Suprapubic skin (tissue), 4 donors: ENCODE data around the gene EZR. TPM values are rescaled to one million over a fixed set of nuclear protein-coding genes. Genes with fewer than 3 reads are reported as not detected.

ENCODE experiments used
- DNase-seq, 2 donors: peaks; one replicate each; pipeline ENCODE4 v3.0.0-alpha.2; 2019; ENCODE audit warnings: low spot score in 2 of 2
- H3K27ac ChIP-seq: fragments of 200-600 bp; sonication (generic); one replicate; pipeline ENCODE4 v1.5.1; 2019
- H3K27me3 ChIP-seq: fragments of 200-600 bp; sonication (generic); one replicate; pipeline ENCODE4 v1.5.1; 2019
- H3K36me3 ChIP-seq: fragments of 200-600 bp; sonication (generic); one replicate; pipeline ENCODE4 v1.5.1; 2019
- H3K4me1 ChIP-seq: fragments of 200-600 bp; sonication (generic); one replicate; pipeline ENCODE4 v1.5.1; 2019
- H3K4me3 ChIP-seq: fragments of 200-600 bp; sonication (generic); one replicate; pipeline ENCODE4 v1.5.1; 2019; ENCODE audit warnings: mild to moderate bottlenecking
- H3K9me3 ChIP-seq: fragments of 200-600 bp; sonication (generic); one replicate; pipeline ENCODE4 v1.5.1; 2019
- CTCF ChIP-seq, 2 donors: fragments of 200-600 bp in 1 of 2; fragments of 450-650 bp in 1 of 2; sonication (generic) in 1 of 2; IDR thresholded peaks; one replicate each; pipeline ENCODE4 v1.5.1; 2016 to 2019; ENCODE audit warnings: antibody characterized with exemption in 2 of 2, mild to moderate bottlenecking in 1 of 2, moderate library complexity in 1 of 2
- EP300 ChIP-seq: sonication (generic); formaldehyde crosslinking; IDR thresholded peaks from one replicate; pipeline ENCODE4 v1.6.1; 2017; ENCODE audit warnings: antibody characterized with exemption
- POLR2A ChIP-seq, 2 donors: fragments of 450-650 bp; IDR thresholded peaks; one replicate each; pipeline ENCODE4 v1.6.1; 2017; ENCODE audit warnings: antibody characterized with exemption in 2 of 2, mild to moderate bottlenecking in 2 of 2, moderate library complexity in 2 of 2
- POLR2AphosphoS5 ChIP-seq, 3 donors: sonication (generic); formaldehyde crosslinking; IDR thresholded peaks; one replicate each; pipeline ENCODE4 v1.6.1; 2017; ENCODE audit warnings: antibody characterized with exemption in 3 of 3
- WGBS: methylation state at CpG from one replicate; pipeline ENCODE4 v1.1.5; 2018; 5-methylcytosine and 5-hydroxymethylcytosine counted together
- total RNA-seq, 4 donors: library from RNA; depleted of rRNA; stranded (reverse); fragments of >200 nt; gene quantifications; one replicate each; pipeline ENCODE4 v1.1.0, GENCODE V29; 2016

EZR gene
- total RNA-seq, 4 donors from 2014 or later: 154 to 394 (median 238) TPM

- WGBS: 94% methylated on average over 6 of the region's 8 CpGs
- Histone ChIP-seq H3K27ac (no peak overlapping the region), H3K27me3 (no peaks in the 10 kb centered on the region), H3K4me1 (peaks cover 17% of the 10 kb centered on the region), H3K36me3 (peaks cover 77% of the 10 kb centered on the region), H3K4me3 (no peak overlapping the region), H3K9me3 (no peaks in the 10 kb centered on the region)
- no peak for TF ChIP-seq POLR2AphosphoS5 (IDR thresholded peaks at IDR 0.05)
- TF ChIP-seq CTCF (IDR thresholded peaks at IDR 0.05): no peak
- TF ChIP-seq POLR2A (IDR thresholded peaks at IDR 0.05): no peak
- no peak for TF ChIP-seq EP300
- no peak for DNase-seq
These were observed 50.7 kb downstream of the EZR start for GRCh38 chr6:158768436-158768835.

- Histone ChIP-seq H3K27ac (no peak overlapping the region), H3K27me3 (no peaks in the 10 kb centered on the region), H3K36me3 (peaks cover 76% of the 10 kb centered on the region), H3K9me3 (no peaks in the 10 kb centered on the region), H3K4me3 (no peak overlapping the region), H3K4me1 (peaks cover 10% of the 10 kb centered on the region)
- 83% methylated on average over 6 of the region's 6 CpGs for WGBS
- no peak for DNase-seq
- no peak for TF ChIP-seq EP300
- no peak for TF ChIP-seq POLR2AphosphoS5 (IDR thresholded peaks at IDR 0.05)
- no peak for TF ChIP-seq CTCF (IDR thresholded peaks at IDR 0.05)
- no peak for TF ChIP-seq POLR2A (IDR thresholded peaks at IDR 0.05)
These were observed 51.5 kb downstream of the EZR start for GRCh38 chr6:158767709-158768108.

- Histone ChIP-seq H3K4me3 (no peak overlapping the region), H3K27me3 (no peaks in the 10 kb centered on the region), H3K36me3 (peaks cover 72% of the 10 kb centered on the region), H3K9me3 (no peaks in the 10 kb centered on the region), H3K27ac (no peak overlapping the region), H3K4me1 (peaks cover 2% of the 10 kb centered on the region)
- WGBS: 70% methylated on average over 11 of the region's 38 CpGs
- TF ChIP-seq CTCF (IDR thresholded peaks at IDR 0.05): no peak
- no peak for TF ChIP-seq POLR2AphosphoS5 (IDR thresholded peaks at IDR 0.05)
- TF ChIP-seq EP300: no peak
- no peak for TF ChIP-seq POLR2A (IDR thresholded peaks at IDR 0.05)
- DNase-seq: no peak
These were observed 52.3 kb downstream of the EZR start for GRCh38 chr6:158766621-158767455.

- no peaks in the 10 kb centered on the region for H3K4me1 ChIP-seq
- H3K36me3 ChIP-seq: peaks cover 59% of the 10 kb centered on the region
- no peak overlapping the region for H3K27ac ChIP-seq
- no peak overlapping the region for H3K4me3 ChIP-seq
- H3K27me3 ChIP-seq: no peaks in the 10 kb centered on the region
- TF ChIP-seq EP300 (no peak), POLR2A (IDR thresholded peaks at IDR 0.05) (no peak), CTCF (IDR thresholded peaks at IDR 0.05) (no peak), POLR2AphosphoS5 (IDR thresholded peaks at IDR 0.05) (no peak)
- peak in 1 of 2 donors; percentile 63 for DNase-seq
- WGBS: 89% methylated on average over 13 of the region's 13 CpGs
- no peaks in the 10 kb centered on the region for H3K9me3 ChIP-seq
These were observed 53.6 kb downstream of the EZR start for GRCh38 chr6:158765499-158766068.

- TF ChIP-seq POLR2A (IDR thresholded peaks at IDR 0.05) (no peak), EP300 (no peak), CTCF (IDR thresholded peaks at IDR 0.05) (no peak), POLR2AphosphoS5 (IDR thresholded peaks at IDR 0.05) (no peak)
- H3K4me3 ChIP-seq: no peak overlapping the region
- H3K27ac ChIP-seq: no peak overlapping the region
- 95% methylated on average over 7 of the region's 9 CpGs for WGBS
- no peaks in the 10 kb centered on the region for H3K9me3 ChIP-seq
- H3K36me3 ChIP-seq: peaks cover 52% of the 10 kb centered on the region
- H3K4me1 ChIP-seq: no peaks in the 10 kb centered on the region
- DNase-seq: peak in 1 of 2 donors; percentile 11
- no peaks in the 10 kb centered on the region for H3K27me3 ChIP-seq
These were observed 54.2 kb downstream of the EZR start for GRCh38 chr6:158764926-158765325.
